Stimulated activated CD4-positive, alpha-beta T cell treated with anti-CD3 and anti-CD28 coated beads, Interleukin-4, amount 100 ng/mL, for 4 hours (primary cell): Measurements from ENCODE around the gene F5.
"Not testable (repeated sequence)": the region's sequence is repeated elsewhere in the genome, so short reads cannot be mapped to it uniquely, and the experiment has no call there.

Source experiments
- DNase-seq, 2 experiments: peaks; one replicate each; pipeline ENCODE4 v3.0.0-alpha.2; 2020

F5 gene

GRCh38 chr1:169538998-169539871 lies 47.0 kb downstream of the F5 start:
- DNase-seq, result no peak

GRCh38 chr1:169534653-169535052 lies 51.6 kb downstream of the F5 start:
- DNase-seq, result no peak

GRCh38 chr1:169533528-169534190 lies 52.6 kb downstream of the F5 start:
- not testable (repeated sequence) for DNase-seq

- no peak for DNase-seq
Measured at GRCh38 chr1:169530448-169530847, 55.8 kb downstream of the F5 start.

GRCh38 chr1:169529068-169529642 lies 57.1 kb downstream of the F5 start:
- no peak for DNase-seq

GRCh38 chr1:169528215-169529067 lies 57.8 kb downstream of the F5 start:
- no peak for DNase-seq

- no peak for DNase-seq
Measured at GRCh38 chr1:169527451-169528214, 58.6 kb downstream of the F5 start.

- DNase-seq, result no peak
Measured at GRCh38 chr1:169527001-169527400, 59.3 kb downstream of the F5 start.

- no peak for DNase-seq
Measured at GRCh38 chr1:169526120-169526832, 60.0 kb downstream of the F5 start.

- no peak for DNase-seq
Measured at GRCh38 chr1:169525391-169525790, 60.9 kb downstream of the F5 start.

- DNase-seq, result no peak
Measured at GRCh38 chr1:169523904-169524303, 62.4 kb downstream of the F5 start.

- DNase-seq, result no peak
Measured at GRCh38 chr1:169521226-169521625, 65.1 kb downstream of the F5 start.

- DNase-seq, result no peak
Measured at GRCh38 chr1:169517558-169518186, 68.6 kb downstream of the F5 start.

- DNase-seq, result no peak
Measured at GRCh38 chr1:169515641-169516040, 70.6 kb downstream of the F5 start.

GRCh38 chr1:169514566-169515270 lies 71.6 kb downstream of the F5 start:
- no peak for DNase-seq

- no peak for DNase-seq
Measured at GRCh38 chr1:169513208-169513607, 73.1 kb downstream of the F5 start.

GRCh38 chr1:169511316-169512005 lies 74.8 kb downstream of the F5 start:
- no peak for DNase-seq

- no peak for DNase-seq
Measured at GRCh38 chr1:169510060-169510459, 76.2 kb downstream of the F5 start.

- DNase-seq, result no peak
Measured at GRCh38 chr1:169509354-169509753, 76.9 kb downstream of the F5 start.
